CD1c-positive myeloid dendritic cell (primary cell): ENCODE data around the gene MIF.
"Not testable (repeated sequence)": the region's sequence is repeated elsewhere in the genome, so short reads cannot be mapped to it uniquely, and the experiment has no call there.

Experiments used
- DNase-seq: peaks from one replicate; pipeline ENCODE4 v3.0.0-alpha.2; 2016; ENCODE audit errors: extremely low spot score

MIF gene

GRCh38 chr22:23903328-23903971, 9.3 kb downstream of the MIF start:
- DNase-seq: no peak

- no peak for DNase-seq
Measured at GRCh38 chr22:23904573-23905254, 10.5 kb downstream of the MIF start.

GRCh38 chr22:23906641-23907040, 12.5 kb downstream of the MIF start:
- no peak for DNase-seq

- DNase-seq: not testable (repeated sequence)
Measured at GRCh38 chr22:23907423-23907822, 13.2 kb downstream of the MIF start.

GRCh38 chr22:23908587-23909205, 14.5 kb downstream of the MIF start:
- no peak for DNase-seq

- DNase-seq: no peak
Measured at GRCh38 chr22:23909296-23909898, 15.2 kb downstream of the MIF start.

GRCh38 chr22:23910496-23911190, 16.5 kb downstream of the MIF start:
- DNase-seq: no peak

- no peak for DNase-seq
Measured at GRCh38 chr22:23911318-23911980, 17.3 kb downstream of the MIF start.

- no peak for DNase-seq
Measured at GRCh38 chr22:23912293-23912903, 18.2 kb downstream of the MIF start.

GRCh38 chr22:23913306-23913660, 19.1 kb downstream of the MIF start:
- DNase-seq: no peak

- DNase-seq: peak; percentile 100
Measured at GRCh38 chr22:23913661-23914353, 19.6 kb downstream of the MIF start.

- no peak for DNase-seq
Measured at GRCh38 chr22:23915290-23915689, 21.1 kb downstream of the MIF start.

GRCh38 chr22:23920267-23920611, 26.1 kb downstream of the MIF start:
- DNase-seq: not testable (repeated sequence)

- DNase-seq: not testable (repeated sequence)
Measured at GRCh38 chr22:23921586-23922201, 27.5 kb downstream of the MIF start.

- no peak for DNase-seq
Measured at GRCh38 chr22:23922921-23923320, 28.7 kb downstream of the MIF start.

GRCh38 chr22:23925020-23925606, 30.9 kb downstream of the MIF start:
- DNase-seq: no peak

GRCh38 chr22:23926561-23926960, 32.4 kb downstream of the MIF start:
- no peak for DNase-seq

GRCh38 chr22:23938328-23939016, 44.3 kb downstream of the MIF start:
- DNase-seq: no peak

- DNase-seq: no peak
Measured at GRCh38 chr22:23939017-23939357, 44.8 kb downstream of the MIF start.
